ENCODE measurements around the gene DNAH7. TPM values are rescaled to one million over a fixed set of nuclear protein-coding genes. Genes with fewer than 3 reads are reported as not detected.

DNAH7 gene
- total RNA-seq, 4 donors from 2014 or later: 1.6 to 5.0 (median 3.0) TPM

DNA sequence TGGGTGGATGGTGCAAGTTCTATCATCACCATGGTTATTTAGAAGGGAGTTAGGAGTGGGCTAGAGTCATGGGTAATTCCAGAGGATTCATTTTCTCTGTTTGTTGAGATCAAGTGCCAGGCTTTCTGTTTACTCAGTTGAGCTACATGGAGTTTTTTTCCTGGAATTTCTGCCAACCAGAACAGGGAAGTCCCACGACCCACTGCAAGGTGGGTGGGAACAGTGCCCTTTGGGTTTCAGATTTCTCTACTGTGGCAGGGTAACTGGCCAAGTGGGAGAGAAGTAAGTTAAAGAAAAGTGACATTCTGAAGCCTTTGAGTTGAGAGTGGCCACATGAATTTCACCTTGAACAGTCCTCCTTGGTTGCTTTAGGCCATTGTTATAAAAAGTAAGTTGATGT, 272.8 kb downstream of the DNAH7 start:
- TF ChIP-seq EP300 (IDR thresholded peaks at IDR 0.05): no peak
- TF ChIP-seq, protein P1, sequence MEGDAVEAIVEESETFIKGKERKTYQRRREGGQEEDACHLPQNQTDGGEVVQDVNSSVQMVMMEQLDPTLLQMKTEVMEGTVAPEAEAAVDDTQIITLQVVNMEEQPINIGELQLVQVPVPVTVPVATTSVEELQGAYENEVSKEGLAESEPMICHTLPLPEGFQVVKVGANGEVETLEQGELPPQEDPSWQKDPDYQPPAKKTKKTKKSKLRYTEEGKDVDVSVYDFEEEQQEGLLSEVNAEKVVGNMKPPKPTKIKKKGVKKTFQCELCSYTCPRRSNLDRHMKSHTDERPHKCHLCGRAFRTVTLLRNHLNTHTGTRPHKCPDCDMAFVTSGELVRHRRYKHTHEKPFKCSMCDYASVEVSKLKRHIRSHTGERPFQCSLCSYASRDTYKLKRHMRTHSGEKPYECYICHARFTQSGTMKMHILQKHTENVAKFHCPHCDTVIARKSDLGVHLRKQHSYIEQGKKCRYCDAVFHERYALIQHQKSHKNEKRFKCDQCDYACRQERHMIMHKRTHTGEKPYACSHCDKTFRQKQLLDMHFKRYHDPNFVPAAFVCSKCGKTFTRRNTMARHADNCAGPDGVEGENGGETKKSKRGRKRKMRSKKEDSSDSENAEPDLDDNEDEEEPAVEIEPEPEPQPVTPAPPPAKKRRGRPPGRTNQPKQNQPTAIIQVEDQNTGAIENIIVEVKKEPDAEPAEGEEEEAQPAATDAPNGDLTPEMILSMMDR (IDR thresholded peaks at IDR 0.05): no peak
- TF ChIP-seq POLR2A (IDR thresholded peaks at IDR 0.05): no peak
- no peaks in the 10 kb centered on the region for H3K27me3 ChIP-seq
- H3K27ac ChIP-seq: no peak overlapping the region
- no peaks in the 10 kb centered on the region for H3K36me3 ChIP-seq
- H3K4me1 ChIP-seq: no peaks in the 10 kb centered on the region
- DNase-seq (ENCODE audit: low spot score in 2 of 2): no peak
- 17 to 59% methylated on average over 1 of the region's 1 CpG for WGBS, 2 donors
- peaks cover 0 to 5% (median 0%) of the 10 kb centered on the region in 4 donors for H3K9me3 ChIP-seq
- no peak overlapping the region for H3K4me3 ChIP-seq

DNA sequence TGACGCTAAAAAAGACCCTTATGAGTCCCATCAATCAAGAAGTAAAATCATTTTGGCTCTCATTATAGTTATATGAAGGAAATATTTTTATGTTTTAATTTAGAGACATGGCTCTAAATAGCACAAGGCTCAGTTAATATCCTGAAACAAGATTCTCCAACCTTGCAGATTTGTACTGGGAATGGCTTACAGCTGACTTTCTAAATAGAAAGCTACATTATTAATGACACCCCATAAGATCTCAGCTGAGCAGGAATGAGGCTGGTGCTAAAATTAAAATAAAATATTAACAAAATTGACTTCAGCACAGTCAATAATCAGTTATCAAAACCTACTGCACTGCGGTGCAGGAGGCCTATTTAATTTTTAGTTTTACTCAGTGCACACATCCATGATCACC, 274.8 kb downstream of the DNAH7 start:
- Histone ChIP-seq H3K27ac (no peak overlapping the region), H3K27me3 (no peaks in the 10 kb centered on the region), H3K9me3 (peaks cover 0 to 5% (median 0%) of the 10 kb centered on the region in 4 donors), H3K36me3 (no peaks in the 10 kb centered on the region), H3K4me1 (no peaks in the 10 kb centered on the region), H3K4me3 (no peak overlapping the region)
- no peak for DNase-seq (ENCODE audit: low spot score in 2 of 2)
- TF ChIP-seq POLR2A (IDR thresholded peaks at IDR 0.05): no peak
- TF ChIP-seq, protein P1 (IDR thresholded peaks at IDR 0.05): no peak
- no peak for TF ChIP-seq EP300 (IDR thresholded peaks at IDR 0.05)
- WGBS, 2 donors: 71 to 78% methylated on average over 2 of the region's 2 CpGs

DNA sequence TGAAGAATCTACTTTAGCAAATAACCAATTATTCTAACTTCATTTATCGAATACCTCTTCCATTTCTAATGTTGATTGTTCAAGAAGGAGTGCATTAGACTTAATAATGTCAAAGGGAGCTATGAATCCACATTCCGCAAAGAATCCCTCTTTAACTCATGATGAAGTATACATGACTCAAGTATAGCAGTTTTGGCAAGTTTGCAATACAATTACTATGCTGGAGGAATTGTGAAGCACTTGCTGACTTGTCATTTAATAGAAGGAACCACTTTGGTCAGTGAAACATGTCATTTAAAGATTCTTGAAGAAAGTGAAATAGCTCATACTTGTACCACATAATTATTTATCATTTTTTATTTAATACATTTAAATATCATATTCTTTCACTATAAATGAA, 286.5 kb downstream of the DNAH7 start:
- Histone ChIP-seq H3K27ac (no peak overlapping the region), H3K4me1 (no peaks in the 10 kb centered on the region), H3K9me3 (no peaks in the 10 kb centered on the region), H3K27me3 (no peaks in the 10 kb centered on the region), H3K36me3 (no peaks in the 10 kb centered on the region), H3K4me3 (no peak overlapping the region)
- TF ChIP-seq POLR2A (IDR thresholded peaks at IDR 0.05): no peak
- TF ChIP-seq, protein P1 (IDR thresholded peaks at IDR 0.05): no peak
- no peak for TF ChIP-seq EP300 (IDR thresholded peaks at IDR 0.05)
- no peak for DNase-seq (ENCODE audit: low spot score in 2 of 2)
- WGBS, 2 donors: 92 to 94% methylated on average over 2 of the region's 2 CpGs

DNA sequence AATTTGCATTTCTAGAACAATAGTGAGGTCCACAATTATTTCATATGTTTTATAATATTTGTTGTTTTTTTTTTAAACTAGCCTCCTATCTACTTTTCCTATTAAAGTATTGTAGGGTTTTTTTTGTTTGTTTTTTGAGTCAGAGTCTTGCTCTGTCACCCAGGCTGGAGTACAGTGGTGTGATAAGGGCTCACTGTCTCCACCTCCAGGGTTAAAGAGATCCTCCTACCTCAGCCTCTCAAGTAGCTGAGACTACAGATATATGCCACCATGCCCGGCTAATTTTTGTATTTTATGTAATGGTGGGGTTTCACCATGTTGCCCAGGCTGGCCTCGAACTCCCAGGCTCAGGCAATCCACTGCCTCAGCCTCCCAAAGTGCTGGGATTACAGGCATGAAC, 289.1 kb downstream of the DNAH7 start:
- Histone ChIP-seq H3K36me3 (no peaks in the 10 kb centered on the region), H3K4me3 (no peak overlapping the region), H3K27me3 (no peaks in the 10 kb centered on the region), H3K9me3 (no peaks in the 10 kb centered on the region), H3K4me1 (no peaks in the 10 kb centered on the region), H3K27ac (no peak overlapping the region)
- WGBS, 2 donors: 85 to 87% methylated on average over 2 of the region's 2 CpGs
- DNase-seq (ENCODE audit: low spot score in 2 of 2): no peak
- TF ChIP-seq EP300 (IDR thresholded peaks at IDR 0.05) (no peak), POLR2A (IDR thresholded peaks at IDR 0.05) (no peak)
- TF ChIP-seq, protein P1 (IDR thresholded peaks at IDR 0.05): no peak

DNA sequence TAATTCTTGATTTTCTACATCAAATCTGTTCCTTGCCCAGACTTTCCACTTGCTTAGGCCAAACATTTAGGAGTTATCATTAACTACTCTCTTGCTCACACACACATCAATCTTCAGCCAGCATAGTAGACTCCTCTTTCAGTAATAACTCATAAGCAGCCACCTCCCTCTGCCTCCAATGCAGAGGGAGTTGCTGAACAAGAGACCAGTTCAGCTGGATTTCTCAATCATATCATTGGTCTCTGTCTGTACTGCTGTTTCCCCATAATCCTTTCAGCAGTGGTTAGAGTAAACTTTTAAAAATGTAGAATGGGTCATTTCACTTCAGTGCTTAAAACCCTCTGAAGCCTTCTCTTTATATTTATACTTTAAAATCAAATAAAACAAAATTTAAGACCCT, 298.7 kb downstream of the DNAH7 start:
- Histone ChIP-seq H3K4me3 (no peak overlapping the region), H3K4me1 (no peaks in the 10 kb centered on the region), H3K9me3 (peaks cover 0 to 9% (median 2%) of the 10 kb centered on the region in 4 donors), H3K27ac (no peak overlapping the region), H3K27me3 (no peaks in the 10 kb centered on the region), H3K36me3 (no peaks in the 10 kb centered on the region)
- no peak for TF ChIP-seq EP300 (IDR thresholded peaks at IDR 0.05)
- TF ChIP-seq POLR2A (IDR thresholded peaks at IDR 0.05): no peak
- TF ChIP-seq, protein P1 (IDR thresholded peaks at IDR 0.05): no peak
- DNase-seq (ENCODE audit: low spot score in 2 of 2): no peak

Measured in tibial nerve (tissue), 4 donors.